Natural killer cell (primary cell): ENCODE data around the gene TDRD9. TPM values are rescaled to one million over a fixed set of nuclear protein-coding genes. Genes with fewer than 3 reads are reported as not detected.

Experiments
- ATAC-seq, 3 donors: fragments of 150-1000 bp in 2 of 3; fragments of 200-7000 bp in 1 of 3; cut with Tn5 transposase; 1 replicate in 1 of 3; 2 replicates in 2 of 3; pipeline ENCODE4 v1.10.0; 2021; ENCODE audit warnings: mild to moderate bottlenecking in 2 of 3, moderate library complexity in 2 of 3
- DNase-seq, 2 donors: peaks; one replicate each; pipeline versions ENCODE4 v3.0.0 to v3.0.0-alpha.2; 2013 to 2021; ENCODE audit warnings: mixed read lengths in 1 of 2
- H3K27ac ChIP-seq: one replicate; pipeline ENCODE4 v1.5.1; 2013; ENCODE audit warnings: mild to moderate bottlenecking, low read length
- H3K27me3 ChIP-seq: one replicate; pipeline ENCODE4 v1.6.1; 2013; ENCODE audit warnings: low read length; ENCODE audit not compliant: control insufficient read depth, insufficient read depth
- H3K36me3 ChIP-seq: one replicate; pipeline ENCODE4 v1.6.1; 2013; ENCODE audit warnings: low read length; ENCODE audit not compliant: control insufficient read depth, insufficient read depth
- H3K4me1 ChIP-seq: one replicate; pipeline ENCODE4 v1.6.1; 2013; ENCODE audit warnings: low read length; ENCODE audit not compliant: control insufficient read depth, insufficient read depth
- H3K4me3 ChIP-seq: one replicate; pipeline ENCODE4 v1.5.1; 2013; ENCODE audit warnings: low read length
- H3K9me3 ChIP-seq: one replicate; pipeline ENCODE4 v1.6.1; 2013; ENCODE audit warnings: low read length; ENCODE audit not compliant: control insufficient read depth, insufficient read depth
- H3K27ac Mint-ChIP-seq, 2 donors: one replicate each; pipeline ENCODE4 v1.8.0; 2022; ENCODE audit warnings: mild to moderate bottlenecking in 2 of 2, mixed read lengths in 2 of 2, moderate library complexity in 1 of 2
- H3K27me3 Mint-ChIP-seq, 2 donors: one replicate each; pipeline ENCODE4 v1.8.0; 2022; ENCODE audit warnings: low read depth in 2 of 2, mixed read lengths in 2 of 2
- H3K36me3 Mint-ChIP-seq: one replicate; pipeline ENCODE4 v1.8.0; 2022; ENCODE audit warnings: mixed read lengths
- H3K4me1 Mint-ChIP-seq, 2 donors: one replicate each; pipeline ENCODE4 v1.8.0; 2022; ENCODE audit warnings: mixed read lengths in 2 of 2
- H3K4me3 Mint-ChIP-seq: one replicate; pipeline ENCODE4 v1.8.0; 2022; ENCODE audit warnings: mild to moderate bottlenecking, moderate library complexity, mixed read lengths
- H3K9me3 Mint-ChIP-seq, 2 donors: one replicate each; pipeline ENCODE4 v1.8.0; 2022; ENCODE audit warnings: mixed read lengths in 2 of 2
- WGBS: methylation state at CpG from one replicate; pipeline ENCODE4 v1.1.7; 2013; ENCODE audit warnings: missing lambda C conversion rate; ENCODE audit not compliant: insufficient coverage; 5-methylcytosine and 5-hydroxymethylcytosine counted together
- intact Hi-C: fragments of 100-400 bp; cut with micrococcal nuclease; formaldehyde crosslinking; loops from one replicate; pipeline ENCODE4 v1.14.2; 2022
- total RNA-seq, 4 donors: library from RNA; stranded (reverse); fragments of 120-200 nt in 1 of 4; gene quantifications; one replicate each; pipeline versions ENCODE4 v1.2.3 to v1.2.4, GENCODE V29; 2013 to 2022
- TF ChIP-seq, protein P1 (sequence below): fragments of 200-600 bp; IDR thresholded peaks from one replicate; pipeline ENCODE4 v1.8.0; 2022; ENCODE audit warnings: antibody characterized with exemption

TDRD9 gene
- total RNA-seq, 3 donors from 2014 or later (not counting 1 experiment from before 2014, with no cell fraction given), result 0.75 to 2.2 (median 1.4) TPM

- H3K4me3 ChIP-seq, result no peak overlapping the region
- peaks cover 9 to 16% of the 10 kb centered on the region in 2 donors for H3K4me1 Mint-ChIP-seq
- DNase-seq, result no peak
- H3K4me1 ChIP-seq, result peaks cover 11% of the 10 kb centered on the region
- H3K4me3 Mint-ChIP-seq, result no peak overlapping the region
- peaks cover 0 to 10% of the 10 kb centered on the region in 2 donors for H3K27me3 Mint-ChIP-seq
- TF ChIP-seq, protein P1, sequence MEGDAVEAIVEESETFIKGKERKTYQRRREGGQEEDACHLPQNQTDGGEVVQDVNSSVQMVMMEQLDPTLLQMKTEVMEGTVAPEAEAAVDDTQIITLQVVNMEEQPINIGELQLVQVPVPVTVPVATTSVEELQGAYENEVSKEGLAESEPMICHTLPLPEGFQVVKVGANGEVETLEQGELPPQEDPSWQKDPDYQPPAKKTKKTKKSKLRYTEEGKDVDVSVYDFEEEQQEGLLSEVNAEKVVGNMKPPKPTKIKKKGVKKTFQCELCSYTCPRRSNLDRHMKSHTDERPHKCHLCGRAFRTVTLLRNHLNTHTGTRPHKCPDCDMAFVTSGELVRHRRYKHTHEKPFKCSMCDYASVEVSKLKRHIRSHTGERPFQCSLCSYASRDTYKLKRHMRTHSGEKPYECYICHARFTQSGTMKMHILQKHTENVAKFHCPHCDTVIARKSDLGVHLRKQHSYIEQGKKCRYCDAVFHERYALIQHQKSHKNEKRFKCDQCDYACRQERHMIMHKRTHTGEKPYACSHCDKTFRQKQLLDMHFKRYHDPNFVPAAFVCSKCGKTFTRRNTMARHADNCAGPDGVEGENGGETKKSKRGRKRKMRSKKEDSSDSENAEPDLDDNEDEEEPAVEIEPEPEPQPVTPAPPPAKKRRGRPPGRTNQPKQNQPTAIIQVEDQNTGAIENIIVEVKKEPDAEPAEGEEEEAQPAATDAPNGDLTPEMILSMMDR, result no peak
- WGBS, result 89% methylated on average over 17 of the region's 17 CpGs
- no peak overlapping the region for H3K27ac Mint-ChIP-seq
- H3K27me3 ChIP-seq, result no peaks in the 10 kb centered on the region
- H3K9me3 Mint-ChIP-seq, result no peaks in the 10 kb centered on the region
- no peaks in the 10 kb centered on the region for H3K36me3 Mint-ChIP-seq
- no peaks in the 10 kb centered on the region for H3K9me3 ChIP-seq
- no peak overlapping the region for H3K27ac ChIP-seq
- H3K36me3 ChIP-seq, result no peaks in the 10 kb centered on the region
- ATAC-seq, result no peak
- intact Hi-C loops, result no loop called here
These were observed 153.1 kb downstream of the TDRD9 start for GRCh38 chr14:104081261-104081835.

DNA sequence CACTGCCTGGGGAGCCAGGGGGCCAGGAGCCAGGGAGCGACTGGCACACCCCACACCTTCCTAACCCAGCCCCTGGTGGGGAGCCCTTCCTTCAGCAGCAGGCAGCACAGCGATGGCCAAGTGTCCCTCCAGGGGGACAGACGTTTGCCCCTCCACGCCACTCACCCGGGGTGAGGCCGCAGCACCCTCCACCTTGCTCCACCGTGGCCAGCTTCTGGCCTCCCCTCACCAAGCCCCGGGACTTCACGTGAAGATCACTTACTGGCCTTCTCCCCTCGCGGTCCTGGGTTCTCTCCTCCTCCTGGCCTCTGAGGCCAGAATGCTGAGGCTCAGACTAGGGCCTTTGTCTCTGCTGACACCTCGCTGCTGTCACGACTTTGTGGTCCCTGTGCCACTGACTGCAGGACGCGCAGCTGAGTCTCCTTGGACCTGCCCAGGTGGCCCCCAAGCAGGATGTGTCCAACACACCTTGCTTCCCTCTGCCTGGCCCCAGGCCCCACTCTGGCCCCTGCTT lies 153.8 kb downstream of the TDRD9 start:
- no peaks in the 10 kb centered on the region for H3K9me3 Mint-ChIP-seq
- no peak for DNase-seq

DNA sequence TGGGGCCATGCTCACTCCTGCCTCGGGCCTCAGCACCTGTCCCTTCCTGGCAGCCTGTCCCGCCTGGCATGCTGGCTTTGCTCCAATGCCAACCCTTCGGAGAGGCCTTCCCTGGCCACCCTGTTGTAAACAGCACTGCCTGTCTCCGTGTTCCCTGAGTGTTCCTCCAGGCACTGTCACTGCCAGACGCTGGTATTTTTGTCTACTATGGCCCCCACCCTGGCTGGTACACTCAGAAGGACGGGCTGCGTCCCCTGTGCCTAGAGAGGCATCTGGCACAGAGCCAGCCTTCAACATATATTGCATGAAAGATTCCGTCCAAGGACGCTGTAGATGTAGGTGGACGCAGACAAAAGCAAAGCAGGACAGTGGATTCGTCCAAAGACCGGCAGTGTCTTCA lies 154.6 kb downstream of the TDRD9 start:
- no peak for DNase-seq
- no peak overlapping the region for H3K27ac ChIP-seq
- no peak overlapping the region for H3K4me3 ChIP-seq
- TF ChIP-seq, protein P1, result no peak
- Mint-ChIP-seq H3K27me3 (peaks cover 0 to 9% of the 10 kb centered on the region in 2 donors), H3K27ac (no peak overlapping the region), H3K4me3 (no peak overlapping the region), H3K9me3 (no peaks in the 10 kb centered on the region), H3K4me1 (peaks cover 7 to 13% of the 10 kb centered on the region in 2 donors), H3K36me3 (no peaks in the 10 kb centered on the region)
- no peaks in the 10 kb centered on the region for H3K9me3 ChIP-seq
- peaks cover 11% of the 10 kb centered on the region for H3K4me1 ChIP-seq
- ATAC-seq, result no peak
- intact Hi-C loops, result no loop called here
- H3K27me3 ChIP-seq, result no peaks in the 10 kb centered on the region
- 79% methylated on average over 12 of the region's 12 CpGs for WGBS
- H3K36me3 ChIP-seq, result no peaks in the 10 kb centered on the region

More for the DNA sequence above, 153.8 kb downstream of the TDRD9 start:
- Mint-ChIP-seq H3K4me3 (no peak overlapping the region), H3K4me1 (peaks cover 9 to 16% of the 10 kb centered on the region in 2 donors), H3K27me3 (peaks cover 0 to 10% of the 10 kb centered on the region in 2 donors), H3K27ac (no peak overlapping the region), H3K36me3 (no peaks in the 10 kb centered on the region)
- Histone ChIP-seq H3K27ac (no peak overlapping the region), H3K36me3 (no peaks in the 10 kb centered on the region), H3K27me3 (no peaks in the 10 kb centered on the region), H3K9me3 (no peaks in the 10 kb centered on the region), H3K4me3 (no peak overlapping the region), H3K4me1 (peaks cover 11% of the 10 kb centered on the region)
- ATAC-seq, result no peak
- WGBS, result 91% methylated on average over 15 of the region's 15 CpGs
- TF ChIP-seq, protein P1, result no peak
- intact Hi-C loops, result no loop called here
